UCSD-AML1 (cell line): Measurements from ENCODE around the gene USF1.
"Not testable (repeated sequence)": the region's sequence is repeated elsewhere in the genome, so short reads cannot be mapped to it uniquely, and the experiment has no call there.

Experiments used
- DNase-seq: peaks from one replicate; lab custom pipeline; 2025; ENCODE audit not compliant: unreplicated experiment; lab: John Stamatoyannopoulos, UW

USF1 gene

GRCh38 chr1:161079436-161080110, 33.8 kb upstream of the USF1 start:
- no peak for DNase-seq

DNA sequence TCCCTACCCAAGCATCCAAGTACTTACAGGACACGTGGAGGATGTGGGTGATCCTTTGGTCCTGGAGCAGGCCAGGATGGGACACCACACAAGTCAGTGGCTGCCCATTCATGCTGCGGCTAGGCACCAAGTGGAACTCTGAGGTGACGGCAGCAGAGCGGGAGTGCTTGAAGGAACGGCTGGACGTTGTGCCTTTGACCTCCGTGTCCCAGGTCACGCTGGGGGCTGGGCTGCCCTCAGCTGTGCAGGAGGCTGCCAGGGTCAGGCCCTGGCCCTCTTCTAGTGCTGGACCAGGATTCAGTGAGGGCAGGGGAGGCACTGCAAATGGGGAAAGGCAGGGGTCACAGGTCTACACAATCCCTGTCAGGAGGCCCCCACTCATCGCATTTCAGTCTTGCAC, 31.6 kb upstream of the USF1 start:
- DNase-seq = no peak

GRCh38 chr1:161076410-161076809, 30.6 kb upstream of the USF1 start:
- no peak for DNase-seq

DNA sequence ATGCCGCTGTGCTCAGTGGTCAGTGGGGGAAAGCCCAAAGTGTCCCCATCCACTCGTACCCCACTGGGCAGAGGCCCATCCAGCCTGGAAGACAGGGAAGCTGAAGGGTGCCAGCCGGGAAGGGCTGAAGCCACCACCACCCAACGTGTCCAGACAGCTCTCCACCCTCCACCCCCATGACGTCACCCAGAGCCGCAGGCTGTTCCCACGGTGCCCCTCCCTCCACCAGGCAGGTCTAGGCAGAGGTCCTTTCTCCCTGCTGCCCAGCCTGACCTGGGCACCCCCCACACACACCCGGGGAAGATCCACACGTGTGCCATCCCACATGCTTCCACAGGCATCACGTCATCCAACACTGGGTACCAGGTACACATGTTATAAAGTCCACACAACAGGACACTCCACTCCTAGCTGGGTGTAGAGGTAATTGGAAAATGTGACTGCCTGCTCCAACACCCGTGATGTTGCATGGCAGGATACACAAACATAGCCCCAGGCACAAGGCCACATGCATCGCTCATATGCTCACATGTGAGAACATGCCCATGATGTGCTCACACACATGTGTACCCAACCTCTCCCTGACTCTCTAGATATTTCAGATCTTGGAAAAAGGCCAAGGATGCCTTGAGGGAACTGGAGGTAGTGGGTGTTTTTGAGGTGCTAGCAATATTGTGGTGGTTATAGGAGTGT, 29.0 kb upstream of the USF1 start:
- no peak for DNase-seq

GRCh38 chr1:161073474-161074121, 27.8 kb upstream of the USF1 start:
- no peak for DNase-seq

DNA sequence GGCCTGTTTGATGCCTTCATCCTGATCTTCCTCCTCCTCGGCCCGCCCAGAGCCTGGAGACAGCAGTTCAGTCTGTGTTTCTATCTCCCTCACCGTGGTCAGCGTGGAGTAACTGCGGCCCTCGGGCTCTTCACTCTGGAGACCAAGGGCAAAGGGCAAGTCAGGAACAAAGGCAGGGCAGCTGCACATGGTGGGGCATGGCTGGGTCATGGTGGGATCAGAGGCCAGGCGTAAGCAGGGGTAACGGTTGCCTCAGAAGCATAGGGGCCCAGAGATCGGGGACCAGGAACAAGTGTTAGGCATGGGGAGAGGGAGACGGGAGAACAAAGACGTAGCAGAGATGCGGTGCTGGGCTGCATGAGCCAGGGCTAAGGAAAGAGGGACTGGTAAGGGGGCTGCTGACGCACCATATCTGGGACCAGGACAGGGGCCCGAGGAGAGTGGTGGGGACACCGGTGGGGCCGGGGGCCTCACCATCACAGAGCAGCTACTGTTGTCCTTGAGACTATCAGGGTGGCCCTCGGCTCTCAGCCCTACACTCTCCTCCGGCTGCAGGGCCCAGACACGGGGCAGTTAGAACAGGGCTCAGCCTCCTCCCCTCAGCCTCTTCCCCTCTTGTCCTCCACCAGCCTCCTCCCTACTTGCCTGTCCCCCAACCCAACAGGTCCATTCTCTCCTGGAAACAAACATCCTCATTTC, 27.1 kb upstream of the USF1 start:
- DNase-seq = no peak

- DNase-seq = peak; percentile 67
Observed at GRCh38 chr1:161071886-161072371, 26.2 kb upstream of the USF1 start.

DNA sequence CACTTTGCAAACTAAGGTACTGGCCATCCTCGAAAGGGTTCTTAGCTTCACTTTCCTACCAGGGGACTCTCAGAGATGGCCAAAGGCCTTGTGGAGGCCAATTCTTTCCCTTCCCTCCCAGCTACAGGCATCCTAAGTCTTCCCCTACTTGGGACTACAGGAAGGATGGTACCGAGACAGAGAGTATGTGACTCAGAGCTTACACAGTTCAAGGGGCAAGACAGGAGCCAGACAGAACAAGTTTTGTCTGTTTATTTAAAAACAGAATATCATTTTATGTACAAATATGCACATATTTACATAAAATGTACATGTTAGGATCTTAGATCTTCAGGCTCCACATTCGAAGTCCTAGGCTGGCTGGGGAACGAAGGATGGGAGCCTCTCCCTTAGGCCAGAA, 25.0 kb upstream of the USF1 start:
- no peak for DNase-seq

- DNase-seq = peak; percentile 89
Observed at GRCh38 chr1:161069731-161070270, 24.0 kb upstream of the USF1 start, which contains the start of gene ARHGAP30. Gene ARHGAP30, minus strand, starts transcription at chr1:161069891. Its CDS starts 267 bp downstream, at chr1:161069624.

GRCh38 chr1:161069241-161069640, 23.5 kb upstream of the USF1 start:
- no peak for DNase-seq

- peak; percentile 87 for DNase-seq
Observed at GRCh38 chr1:161068306-161069234, 22.8 kb upstream of the USF1 start.

- DNase-seq = no peak
Observed at GRCh38 chr1:161066694-161067093, 20.9 kb upstream of the USF1 start.

GRCh38 chr1:161065681-161066080, 19.9 kb upstream of the USF1 start:
- DNase-seq = not testable (repeated sequence)

DNA sequence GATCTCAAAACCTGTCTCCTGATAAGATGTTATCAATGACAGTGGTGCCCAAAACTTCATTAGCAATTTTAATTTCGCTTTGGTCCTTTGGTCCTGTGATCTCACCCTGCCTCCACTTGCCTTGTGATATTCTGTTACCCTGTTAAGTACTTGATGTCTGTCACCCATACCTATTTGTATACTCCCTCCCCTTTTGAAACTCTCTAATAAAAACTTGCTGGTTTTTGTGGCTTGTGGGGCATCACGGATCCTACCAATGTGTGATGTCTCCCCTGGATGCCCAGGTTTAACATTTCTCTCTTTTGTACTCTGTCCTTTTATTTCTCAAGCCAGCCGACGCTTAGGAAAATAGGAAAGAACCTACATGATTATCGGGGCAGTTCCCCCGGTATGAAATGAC, 18.2 kb upstream of the USF1 start:
- not testable (repeated sequence) for DNase-seq

- no peak for DNase-seq
Observed at GRCh38 chr1:161061419-161061818, 15.6 kb upstream of the USF1 start.

DNA sequence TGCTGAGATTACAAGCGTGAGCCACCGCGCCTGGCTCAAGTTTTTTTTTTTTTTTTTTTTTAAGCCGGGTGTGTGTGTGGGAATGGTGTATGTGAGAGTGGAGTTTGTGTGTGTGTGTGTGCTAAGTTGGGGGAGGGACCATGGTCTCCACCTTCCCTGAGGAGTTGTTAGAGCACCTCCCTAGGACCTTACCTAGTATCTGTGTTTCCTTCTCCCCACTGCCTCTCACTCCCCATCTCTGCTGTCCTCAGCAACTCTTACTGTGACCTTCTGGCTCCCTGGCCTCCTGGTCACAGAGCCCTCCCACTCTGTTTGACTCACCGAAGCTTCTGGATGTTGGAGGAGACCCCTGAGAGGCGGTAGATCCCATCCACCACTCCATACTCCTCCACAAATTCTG, 13.5 kb upstream of the USF1 start:
- no peak for DNase-seq

- peak; percentile 24 for DNase-seq
Observed at GRCh38 chr1:161054805-161055204, 9.0 kb upstream of the USF1 start.

DNA sequence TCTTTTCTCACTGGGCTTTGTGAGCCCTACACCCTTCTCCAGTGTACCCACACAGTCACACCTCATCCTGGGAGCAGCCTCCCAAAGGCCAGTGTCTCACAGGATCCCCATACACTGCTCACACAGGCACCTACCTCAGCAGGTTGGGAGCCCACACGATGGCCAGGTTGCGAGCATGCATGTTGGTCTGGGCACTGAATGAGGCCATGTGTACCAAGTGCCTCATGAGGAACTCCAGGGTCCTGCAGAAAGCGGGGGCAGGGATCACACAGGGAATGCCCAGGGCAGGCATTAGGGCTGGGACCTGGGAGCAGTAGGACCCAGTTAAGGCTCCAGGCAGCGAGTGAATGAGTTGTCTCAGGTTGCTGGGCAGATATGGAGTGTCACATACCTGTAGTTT, 8.5 kb upstream of the USF1 start:
- no peak for DNase-seq

DNA sequence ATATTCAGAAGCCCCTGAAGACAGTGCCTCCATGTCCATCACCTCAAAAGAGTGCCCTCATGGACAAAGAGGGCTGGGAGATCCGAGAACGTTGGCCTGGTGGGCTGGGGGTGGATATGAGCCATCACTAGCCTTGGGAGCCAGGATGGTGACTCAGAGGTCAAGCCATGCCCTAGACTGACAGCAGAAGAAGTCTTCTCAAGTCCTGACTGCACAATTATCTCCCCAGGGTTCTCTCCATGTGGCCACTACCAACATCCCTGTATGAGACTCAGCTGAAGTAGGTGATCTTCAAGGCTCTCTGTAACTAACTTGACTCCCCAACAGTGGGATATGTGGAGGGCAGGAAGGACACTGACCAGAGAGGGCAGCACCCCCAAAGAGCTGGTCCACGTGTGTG, 7.1 kb upstream of the USF1 start:
- DNase-seq = no peak

GRCh38 chr1:161051219-161051618, 5.4 kb upstream of the USF1 start:
- no peak for DNase-seq
